GM18868 (cell line): Measurements from ENCODE around the gene STAT5A.

Source experiments
- ATAC-seq: cut with Tn5 transposase; IDR thresholded peaks from one replicate; pipeline ENCODE4 v1.9.1; 2021; ENCODE audit warnings: mild to moderate bottlenecking, moderate library complexity; ENCODE audit not compliant: unreplicated experiment

The STAT5A gene

DNA sequence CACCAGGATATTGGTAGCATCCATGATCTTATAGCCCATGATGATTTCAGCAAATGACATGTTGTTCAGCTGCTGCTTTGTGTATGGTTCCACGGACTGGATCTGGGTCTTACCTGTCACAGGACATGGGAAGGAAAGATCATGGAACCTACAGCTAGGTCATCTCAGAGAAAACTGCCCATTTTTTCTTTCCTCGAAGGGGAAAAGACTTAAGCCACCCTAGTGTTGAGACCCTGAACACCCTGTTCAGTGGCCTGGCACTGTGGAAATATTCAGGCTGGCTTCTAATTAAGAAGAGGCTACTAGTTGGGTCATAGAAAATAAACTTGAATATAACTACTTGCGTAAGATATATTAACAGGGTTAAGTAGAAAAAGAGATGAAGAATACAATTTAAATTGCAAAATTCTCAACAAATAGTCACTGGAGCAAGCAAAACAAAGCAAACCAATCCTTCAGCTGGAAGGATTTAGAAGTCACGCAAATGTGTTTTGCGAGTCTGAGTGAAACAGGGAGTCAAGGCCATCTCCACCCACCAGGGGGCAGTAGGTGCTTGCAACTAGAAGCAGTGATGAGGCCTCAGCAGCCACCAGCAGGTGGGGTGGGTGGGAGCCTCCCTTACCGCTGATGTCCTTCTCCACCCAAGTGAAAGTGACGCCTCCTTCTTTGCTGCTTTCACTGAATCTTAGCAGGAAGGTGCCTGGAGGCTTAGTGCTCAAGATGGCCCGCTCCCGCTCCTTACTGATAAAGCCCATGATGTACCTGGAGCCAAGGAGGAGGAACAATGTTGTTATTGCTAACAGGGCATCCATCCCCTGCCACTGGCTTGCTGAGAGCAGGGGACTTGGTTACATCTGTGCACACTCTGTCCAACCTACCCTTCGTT lies 34.3 kb downstream of the STAT5A start:
- no peak for ATAC-seq

DNA sequence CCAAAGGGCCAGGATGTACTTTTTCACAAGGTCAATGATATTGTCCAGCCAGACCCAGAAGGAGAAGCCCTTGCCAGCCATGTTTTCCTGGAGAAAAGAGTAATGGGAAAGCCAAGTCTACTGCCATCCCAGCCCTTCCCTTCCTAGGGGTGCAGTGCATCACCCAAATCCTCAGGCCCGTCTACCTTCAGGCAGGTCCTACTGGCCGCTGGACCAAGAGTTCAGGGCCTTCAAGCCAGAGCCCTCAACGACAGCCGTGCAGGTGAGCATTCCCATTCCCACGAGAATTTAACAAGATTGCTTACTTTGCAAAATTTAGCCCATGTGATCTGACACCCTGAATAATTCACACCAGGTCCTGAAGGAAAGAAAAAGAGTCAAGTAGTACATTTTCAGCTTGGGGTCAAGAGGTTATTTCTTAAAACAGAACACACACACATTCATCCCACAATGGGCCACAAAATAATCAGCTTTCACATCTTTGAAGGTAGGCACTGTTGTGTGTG lies 35.0 kb downstream of the STAT5A start:
- ATAC-seq = no peak

DNA sequence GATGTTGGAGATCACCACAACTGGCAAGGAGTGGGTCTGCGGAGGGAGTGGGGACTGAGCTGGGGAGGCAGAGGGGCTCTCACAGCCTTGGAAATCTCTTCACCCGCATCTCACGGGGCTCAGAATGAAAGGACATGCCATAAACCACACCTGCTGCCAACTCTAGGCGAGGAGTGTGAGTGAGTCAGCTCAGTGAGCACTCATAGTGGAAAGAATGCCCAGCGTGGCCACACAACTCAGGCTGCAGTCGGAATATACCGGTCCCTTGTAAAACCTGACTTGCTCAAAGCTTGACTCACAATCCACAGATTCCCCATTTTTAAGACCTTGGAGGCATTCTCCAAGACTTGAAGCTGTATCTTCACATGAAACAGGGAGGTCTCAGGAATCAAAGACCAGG lies 36.7 kb downstream of the STAT5A start:
- no peak for ATAC-seq

DNA sequence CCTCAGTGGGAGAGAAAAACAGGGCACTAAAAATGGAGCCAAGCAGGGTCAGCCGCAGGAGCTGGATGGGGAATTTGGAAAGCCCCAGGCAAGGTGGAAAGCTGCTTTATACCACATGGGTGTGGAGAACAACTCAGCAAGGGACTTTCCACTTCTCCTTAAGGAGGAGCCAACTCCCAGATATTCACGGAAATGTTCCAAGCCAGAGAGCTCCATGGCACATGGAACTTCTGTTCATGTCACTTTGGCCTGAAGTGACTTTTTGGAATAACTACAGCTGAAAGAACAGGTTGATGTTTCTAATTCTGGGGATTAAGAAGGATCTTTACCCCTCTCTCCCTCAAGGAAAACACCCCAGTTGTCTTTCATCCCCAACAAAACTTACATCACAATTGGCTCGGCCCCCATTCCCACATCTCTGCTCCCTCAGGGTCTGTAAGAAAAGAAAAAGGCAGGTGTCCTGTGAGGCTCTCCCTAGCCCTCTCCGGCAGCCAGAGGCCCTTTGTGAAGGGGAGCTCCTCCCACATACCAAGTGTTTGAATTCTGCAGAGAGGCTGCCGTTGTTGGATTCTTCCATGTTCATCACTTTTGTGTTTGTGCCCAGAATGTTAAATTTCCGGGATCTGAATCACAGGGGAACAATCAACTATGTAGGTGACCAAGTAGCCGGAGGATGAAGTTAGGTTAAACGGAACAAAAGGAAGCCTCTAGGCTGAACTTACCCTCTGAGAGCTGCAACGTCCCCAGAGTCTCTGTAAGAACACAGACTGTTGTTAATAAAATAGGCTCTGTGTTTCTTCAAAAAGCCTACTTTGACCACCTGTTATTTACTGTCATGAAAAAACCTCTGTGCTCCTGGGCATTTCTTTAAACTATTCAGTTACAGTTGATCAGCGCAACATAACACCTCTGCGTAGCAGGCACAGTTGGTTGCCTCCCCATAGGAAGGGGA lies 41.0 kb downstream of the STAT5A start:
- no peak for ATAC-seq

DNA sequence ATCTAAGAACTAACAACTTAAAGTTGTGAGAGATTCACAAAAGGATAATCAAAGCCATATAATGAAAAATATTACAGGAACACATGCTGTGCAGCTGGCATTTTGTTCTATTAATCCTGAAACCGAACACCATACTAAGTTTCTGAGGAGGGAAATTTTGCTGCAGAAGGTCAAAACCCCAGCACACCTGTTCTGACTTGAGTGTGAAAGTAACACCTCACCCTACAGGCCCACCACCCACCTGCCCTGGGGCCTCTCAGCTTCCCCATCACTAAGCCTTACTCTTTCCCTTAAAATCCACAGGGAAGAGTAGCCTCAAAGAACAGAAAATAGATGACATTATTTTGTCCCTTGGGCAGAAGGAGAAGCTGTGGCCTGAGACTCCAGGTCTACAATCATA lies 44.8 kb downstream of the STAT5A start:
- ATAC-seq = no peak

GRCh38 chr17:42334677-42335076 lies 46.4 kb downstream of the STAT5A start:
- no peak for ATAC-seq

- ATAC-seq = no peak
These were observed 49.1 kb downstream of the STAT5A start for GRCh38 chr17:42337442-42337841.

- ATAC-seq = no peak
These were observed 50.2 kb downstream of the STAT5A start for GRCh38 chr17:42338427-42338985.

GRCh38 chr17:42339221-42339620 lies 50.9 kb downstream of the STAT5A start:
- no peak for ATAC-seq

- ATAC-seq = no peak
These were observed 52.4 kb downstream of the STAT5A start for GRCh38 chr17:42340691-42341127.

- no peak for ATAC-seq
These were observed 53.3 kb downstream of the STAT5A start for GRCh38 chr17:42341568-42341967.

DNA sequence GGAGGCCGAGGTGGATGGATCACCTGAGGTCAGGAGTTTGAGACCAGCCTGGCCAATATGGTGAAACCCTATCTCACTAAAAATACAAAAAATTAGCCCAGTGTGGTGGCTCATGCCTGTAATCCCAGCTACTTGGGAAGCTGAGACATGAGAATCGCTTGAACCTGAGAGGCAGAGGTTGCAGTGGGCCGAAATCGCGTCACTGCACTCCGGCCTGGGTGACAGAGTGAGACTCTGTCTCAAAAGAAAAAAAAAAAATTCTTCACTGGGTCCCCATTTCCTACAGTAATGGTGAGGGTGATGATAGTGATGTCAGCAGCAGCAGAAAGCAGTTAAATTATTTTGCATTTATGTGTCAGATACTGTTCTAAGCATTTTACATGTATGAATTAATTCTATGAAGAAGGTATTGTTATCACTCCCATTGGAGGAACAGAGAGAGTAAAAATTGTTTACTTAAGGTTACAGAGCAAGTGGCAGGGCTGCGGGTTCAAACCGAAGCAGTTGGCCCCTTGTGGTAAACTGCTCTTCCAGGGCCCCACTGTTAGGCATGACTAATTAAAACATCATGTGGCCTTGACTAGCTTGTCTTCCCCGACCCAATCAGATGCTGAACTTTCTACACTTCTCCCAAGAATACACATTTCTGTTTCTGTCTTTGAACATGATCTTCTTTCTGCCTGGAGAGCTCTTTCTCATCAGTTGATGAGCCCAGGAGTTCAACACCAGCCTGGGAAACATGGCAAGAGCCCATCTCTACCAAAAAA lies 54.1 kb downstream of the STAT5A start:
- ATAC-seq = no peak

DNA sequence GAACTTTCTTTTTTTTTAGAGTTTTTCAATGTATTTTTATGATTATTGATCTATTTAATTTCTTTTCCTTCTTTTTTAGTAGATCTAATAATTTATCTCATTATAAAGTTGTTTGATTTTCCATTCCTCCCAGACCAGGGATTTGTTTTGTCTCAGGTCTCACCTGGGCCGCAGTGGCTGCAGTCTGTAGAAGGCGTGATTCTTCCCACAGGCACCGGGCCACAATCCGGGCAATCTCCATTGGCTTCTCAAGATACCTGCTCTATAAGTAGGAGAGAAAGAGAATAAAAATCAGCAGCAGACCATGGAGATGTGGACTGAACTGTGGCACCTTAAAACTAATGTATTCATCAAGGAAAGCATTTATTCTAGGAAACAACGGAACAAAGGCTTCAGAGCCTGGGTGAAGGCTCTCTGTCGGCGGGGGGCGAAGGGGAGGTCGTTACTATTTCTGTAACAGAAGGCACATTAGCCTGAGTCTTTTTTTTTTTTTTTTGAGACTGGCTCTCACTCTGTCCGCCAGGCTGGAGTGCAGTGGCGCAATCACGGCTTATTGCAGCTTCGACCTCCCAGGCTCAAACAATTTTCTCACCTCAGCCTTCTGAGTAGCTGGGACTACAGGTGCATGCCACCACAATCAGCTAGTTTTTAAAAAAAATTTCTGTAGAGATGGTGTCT lies 57.2 kb downstream of the STAT5A start:
- no peak for ATAC-seq

DNA sequence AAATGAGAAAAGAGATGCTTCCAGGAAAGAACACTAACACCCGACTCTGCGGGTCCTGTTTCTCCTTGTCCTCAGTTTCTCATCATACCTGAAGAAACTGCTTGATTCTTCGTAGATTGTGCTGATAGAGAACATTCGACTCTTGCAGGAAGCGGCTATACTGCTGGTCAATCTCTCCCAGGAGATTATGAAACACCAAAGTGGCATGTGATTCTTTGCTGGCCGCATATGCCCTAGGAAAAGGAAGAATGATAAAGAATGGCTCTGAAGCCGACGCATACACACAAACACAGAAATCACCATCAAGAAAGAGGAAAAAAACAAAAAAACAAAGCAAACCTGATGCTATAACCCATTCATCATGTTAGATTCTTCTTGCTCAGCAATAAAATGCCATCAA lies 58.2 kb downstream of the STAT5A start:
- no peak for ATAC-seq

DNA sequence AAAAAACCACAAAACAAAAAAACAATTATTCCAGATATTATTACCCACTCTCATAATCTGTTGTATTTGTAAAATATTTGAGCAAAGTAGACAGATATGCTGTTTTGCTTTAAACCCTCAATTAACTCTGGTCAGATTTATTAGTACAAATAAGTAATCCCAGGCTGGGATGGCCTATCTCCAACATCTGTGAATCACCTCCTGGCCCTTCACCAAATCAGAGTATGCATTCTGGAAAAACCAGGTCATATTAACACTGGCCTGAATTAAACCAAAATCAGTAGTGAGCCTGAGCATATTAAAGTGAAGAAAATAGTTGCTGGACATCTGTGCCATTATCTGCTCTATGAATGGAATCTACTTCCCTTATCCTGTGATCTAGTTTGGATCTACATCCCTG lies 58.9 kb downstream of the STAT5A start:
- no peak for ATAC-seq

GRCh38 chr17:42347606-42348005 lies 59.3 kb downstream of the STAT5A start:
- ATAC-seq = no peak

- no peak for ATAC-seq
These were observed 59.8 kb downstream of the STAT5A start for GRCh38 chr17:42348104-42348503.

DNA sequence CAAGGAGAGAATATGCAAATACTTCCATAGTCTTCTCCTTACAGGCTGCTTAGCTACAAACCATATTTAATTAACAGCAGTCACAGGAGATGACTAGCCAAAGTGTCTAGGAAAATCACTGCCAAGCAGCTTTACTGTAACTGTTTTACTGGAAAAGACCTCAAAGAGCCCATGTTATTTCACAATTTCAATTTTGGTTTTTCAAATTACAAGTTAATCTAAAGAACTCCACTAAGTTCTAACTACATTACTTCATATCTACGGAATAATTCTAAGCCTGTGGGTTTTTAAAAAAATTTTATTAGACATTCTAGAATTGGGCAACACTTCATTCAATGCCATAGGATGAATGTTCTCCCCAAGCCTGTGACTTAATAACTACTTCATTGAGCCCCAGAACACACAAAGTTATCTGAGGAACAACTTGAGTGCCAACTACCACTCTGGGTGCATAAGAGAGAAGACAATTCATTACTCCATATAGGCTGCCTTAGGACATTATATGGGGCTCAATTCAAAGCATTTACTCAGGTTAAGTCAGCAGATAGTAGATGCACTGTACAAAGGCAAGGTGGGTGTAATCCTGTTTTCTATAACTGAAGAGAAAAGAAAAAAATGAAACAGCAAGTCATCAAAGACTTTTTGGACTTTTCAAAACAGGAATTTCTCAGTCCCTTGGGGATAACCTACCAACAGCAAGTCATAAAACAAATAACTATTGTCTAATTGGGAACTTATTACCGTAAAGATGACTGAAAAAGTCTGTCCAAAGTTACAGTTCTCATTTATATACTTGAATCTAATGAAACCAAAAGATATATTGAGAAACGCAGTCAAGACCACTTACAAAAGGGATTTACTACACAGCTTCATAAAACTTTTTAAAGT lies 66.9 kb downstream of the STAT5A start:
- no peak for ATAC-seq

- no peak for ATAC-seq
These were observed 70.1 kb downstream of the STAT5A start for GRCh38 chr17:42358434-42358833.
